Naive B cell (primary cell): ENCODE data around the gene CNDP2. TPM values are rescaled to one million over a fixed set of nuclear protein-coding genes. Genes with fewer than 3 reads are reported as not detected.
"Not testable (repeated sequence)": the region's sequence is repeated elsewhere in the genome, so short reads cannot be mapped to it uniquely, and the experiment has no call there.

Experiments
- ATAC-seq, 2 donors: fragments of 150-1000 bp; cut with Tn5 transposase; 2 replicates each; pipeline ENCODE4 v1.10.0; 2021; ENCODE audit warnings: low read depth in 2 of 2, mild to moderate bottlenecking in 2 of 2, moderate library complexity in 2 of 2
- DNase-seq: peaks from one replicate; pipeline ENCODE4 v3.0.0; 2022
- H3K27ac Mint-ChIP-seq, 6 donors: one replicate each; pipeline ENCODE4 v1.8.0; 2020 to 2022; ENCODE audit warnings: mild to moderate bottlenecking in 6 of 6, mixed read lengths in 6 of 6, moderate library complexity in 5 of 6, inconsistent platforms in 2 of 6
- H3K27me3 Mint-ChIP-seq, 3 donors: one replicate each; pipeline ENCODE4 v1.8.0; 2021 to 2022; ENCODE audit warnings: mixed read lengths in 3 of 3, mild to moderate bottlenecking in 1 of 3
- H3K36me3 Mint-ChIP-seq, 2 donors: one replicate each; pipeline ENCODE4 v1.8.0; 2020 to 2022; ENCODE audit warnings: mixed read lengths in 2 of 2, inconsistent platforms in 1 of 2, mild to moderate bottlenecking in 1 of 2
- H3K4me1 Mint-ChIP-seq, 3 donors: one replicate each; pipeline ENCODE4 v1.8.0; 2020 to 2022; ENCODE audit warnings: mixed read lengths in 3 of 3, inconsistent platforms in 1 of 3, mild to moderate bottlenecking in 1 of 3, moderate library complexity in 1 of 3
- H3K4me3 Mint-ChIP-seq, 8 donors: one replicate each; pipeline ENCODE4 v1.8.0; 2020 to 2022; ENCODE audit warnings: mild to moderate bottlenecking in 8 of 8, mixed read lengths in 8 of 8, moderate library complexity in 8 of 8, inconsistent platforms in 2 of 8
- H3K9me3 Mint-ChIP-seq, 7 donors: one replicate each; pipeline ENCODE4 v1.8.0; 2020 to 2022; ENCODE audit warnings: mixed read lengths in 7 of 7, mild to moderate bottlenecking in 5 of 7, inconsistent platforms in 2 of 7, moderate library complexity in 1 of 7
- polyA plus RNA-seq, 6 donors: library from polyadenylated mRNA; unstranded; fragments of 300-500 nt; fragmentation: Illumina TruSeq; gene quantifications; one replicate each; pipeline ENCODE4 v1.2.3, GENCODE V29; 2021; ENCODE audit warnings: low read depth in 6 of 6

Gene CNDP2
- polyA plus RNA-seq, 6 donors from 2014 or later, result 114 to 283 (median 207) TPM

DNA sequence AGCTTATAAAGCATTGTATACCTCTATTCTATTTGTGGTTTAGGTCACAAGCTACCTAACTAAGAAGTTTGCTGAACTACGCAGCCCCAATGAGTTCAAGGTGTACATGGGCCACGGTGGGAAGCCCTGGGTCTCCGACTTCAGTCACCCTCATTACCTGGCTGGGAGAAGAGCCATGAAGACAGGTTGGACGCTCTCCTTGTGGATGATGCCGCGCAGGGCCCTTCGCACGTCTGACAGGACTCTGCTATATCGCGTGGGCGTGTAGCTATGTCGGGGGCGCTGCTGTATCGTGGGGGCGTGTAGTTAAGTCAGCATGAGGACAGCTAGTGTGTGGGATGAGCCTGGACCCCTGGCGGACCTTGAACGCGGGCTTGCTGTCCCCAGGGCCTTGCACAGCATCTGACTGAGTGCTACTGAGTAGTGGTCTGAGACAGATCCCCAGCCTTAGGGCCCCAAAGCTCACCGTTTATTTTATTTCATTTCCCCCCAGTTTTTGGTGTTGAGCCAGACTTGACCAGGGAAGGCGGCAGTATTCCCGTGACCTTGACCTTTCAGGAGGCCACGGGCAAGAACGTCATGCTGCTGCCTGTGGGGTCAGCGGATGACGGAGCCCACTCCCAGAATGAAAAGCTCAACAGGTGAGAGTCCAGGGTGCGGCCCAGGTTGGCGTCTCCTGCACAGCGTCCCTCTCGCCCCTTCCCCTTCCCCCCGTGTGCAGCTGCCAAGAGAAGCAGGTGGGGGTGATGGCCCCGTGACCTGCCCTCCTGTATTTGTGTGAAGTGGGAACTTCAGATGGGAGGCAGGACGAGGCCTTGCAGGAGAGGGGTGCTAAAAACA lies 22.5 kb downstream of the CNDP2 start:
- H3K36me3 Mint-ChIP-seq, result peaks cover 37 to 40% of the 10 kb centered on the region in 2 donors
- peaks cover 0 to 7% (median 6%) of the 10 kb centered on the region in 3 donors for H3K4me1 Mint-ChIP-seq
- no peak overlapping the region for H3K4me3 Mint-ChIP-seq
- no peak for ATAC-seq
- no peaks in the 10 kb centered on the region for H3K9me3 Mint-ChIP-seq
- H3K27ac Mint-ChIP-seq, result peak overlapping the region in 1 of 6 donors; percentile 64
- H3K27me3 Mint-ChIP-seq, result no peaks in the 10 kb centered on the region
- no peak for DNase-seq

DNA sequence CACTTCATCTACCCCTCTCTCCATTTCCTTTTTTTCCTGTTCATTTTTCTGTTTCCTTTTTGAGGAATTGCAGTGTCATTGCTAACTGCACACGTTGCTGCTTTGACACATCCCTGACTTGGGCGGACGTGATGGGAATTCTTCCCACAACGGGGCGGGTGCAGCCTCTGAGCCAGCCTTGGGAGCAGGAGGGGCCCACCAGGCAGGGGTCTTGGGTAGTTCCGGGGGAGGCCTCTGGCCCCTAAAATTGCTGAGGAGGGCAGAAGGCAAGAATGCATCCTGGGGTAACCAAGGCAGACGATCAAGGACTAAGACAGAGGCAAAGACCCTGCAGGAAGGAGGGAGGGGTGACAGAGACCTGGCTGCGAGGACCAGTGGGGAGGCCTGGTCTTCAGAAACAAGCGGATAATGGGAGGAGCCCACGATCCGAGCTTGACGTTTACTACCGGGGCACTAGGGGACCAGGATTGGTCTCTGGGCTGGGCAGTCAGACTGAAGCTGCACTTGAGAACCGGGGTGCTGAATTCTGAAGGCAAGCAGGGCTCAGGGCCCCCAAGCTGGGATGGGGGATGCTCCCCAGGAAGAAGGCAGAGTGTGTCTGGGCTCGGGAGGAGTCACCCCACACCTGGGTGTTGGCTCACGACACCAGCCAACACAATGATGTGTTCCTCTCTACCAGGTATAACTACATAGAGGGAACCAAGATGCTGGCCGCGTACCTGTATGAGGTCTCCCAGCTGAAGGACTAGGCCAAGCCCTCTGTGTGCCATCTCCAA lies 23.3 kb downstream of the CNDP2 start:
- H3K4me3 Mint-ChIP-seq, result no peak overlapping the region
- H3K9me3 Mint-ChIP-seq, result no peaks in the 10 kb centered on the region
- peaks cover 0 to 13% (median 11%) of the 10 kb centered on the region in 3 donors for H3K4me1 Mint-ChIP-seq
- ATAC-seq (no peak), DNase-seq (no peak)
- peaks cover 37 to 40% of the 10 kb centered on the region in 2 donors for H3K36me3 Mint-ChIP-seq
- H3K27me3 Mint-ChIP-seq, result no peaks in the 10 kb centered on the region
- peak overlapping the region in 3 of 6 donors; percentile 3 to 84 (median 66) for H3K27ac Mint-ChIP-seq

DNA sequence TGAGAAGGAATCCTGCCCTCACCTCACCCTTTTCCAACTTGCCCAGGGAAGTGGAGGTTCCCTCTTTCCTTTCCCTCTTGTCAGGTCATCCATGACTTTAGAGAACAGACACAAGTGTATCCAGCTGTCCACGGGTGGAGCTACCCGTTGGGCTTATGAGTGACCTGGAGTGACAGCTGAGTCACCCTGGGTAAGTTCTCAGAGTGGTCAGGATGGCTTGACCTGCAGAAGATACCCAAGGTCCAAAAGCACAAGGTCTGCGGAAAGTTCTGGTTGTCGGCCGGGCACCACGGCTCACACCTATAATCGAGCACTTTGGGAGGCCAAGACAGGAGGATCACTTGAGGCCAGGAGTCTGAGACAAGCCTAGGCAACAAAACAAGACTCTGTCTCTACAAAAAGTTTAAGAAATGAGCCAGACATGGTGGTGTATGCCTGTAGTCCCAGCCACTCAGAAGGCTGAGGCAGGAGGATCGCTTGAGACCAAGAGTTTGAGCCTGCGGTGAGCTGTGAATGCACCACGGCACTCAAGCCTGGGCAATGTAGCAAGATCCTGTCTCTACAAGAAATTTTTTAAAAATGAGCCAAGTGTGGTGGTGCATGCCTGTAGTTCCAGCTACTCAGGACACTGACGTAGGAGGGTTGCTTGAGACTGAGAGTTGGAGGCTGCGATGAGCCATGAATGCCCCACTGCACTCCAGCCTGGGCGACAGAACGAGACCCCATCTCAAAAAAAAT lies 24.1 kb downstream of the CNDP2 start:
- no peak for ATAC-seq
- no peaks in the 10 kb centered on the region for H3K9me3 Mint-ChIP-seq
- H3K4me3 Mint-ChIP-seq, result no peak overlapping the region
- DNase-seq, result no peak
- peaks cover 37 to 40% of the 10 kb centered on the region in 2 donors for H3K36me3 Mint-ChIP-seq
- peaks cover 0 to 12% (median 8%) of the 10 kb centered on the region in 3 donors for H3K4me1 Mint-ChIP-seq
- H3K27ac Mint-ChIP-seq, result peak overlapping the region in 3 of 6 donors; percentile 30 to 62 (median 39)
- no peaks in the 10 kb centered on the region for H3K27me3 Mint-ChIP-seq

DNA sequence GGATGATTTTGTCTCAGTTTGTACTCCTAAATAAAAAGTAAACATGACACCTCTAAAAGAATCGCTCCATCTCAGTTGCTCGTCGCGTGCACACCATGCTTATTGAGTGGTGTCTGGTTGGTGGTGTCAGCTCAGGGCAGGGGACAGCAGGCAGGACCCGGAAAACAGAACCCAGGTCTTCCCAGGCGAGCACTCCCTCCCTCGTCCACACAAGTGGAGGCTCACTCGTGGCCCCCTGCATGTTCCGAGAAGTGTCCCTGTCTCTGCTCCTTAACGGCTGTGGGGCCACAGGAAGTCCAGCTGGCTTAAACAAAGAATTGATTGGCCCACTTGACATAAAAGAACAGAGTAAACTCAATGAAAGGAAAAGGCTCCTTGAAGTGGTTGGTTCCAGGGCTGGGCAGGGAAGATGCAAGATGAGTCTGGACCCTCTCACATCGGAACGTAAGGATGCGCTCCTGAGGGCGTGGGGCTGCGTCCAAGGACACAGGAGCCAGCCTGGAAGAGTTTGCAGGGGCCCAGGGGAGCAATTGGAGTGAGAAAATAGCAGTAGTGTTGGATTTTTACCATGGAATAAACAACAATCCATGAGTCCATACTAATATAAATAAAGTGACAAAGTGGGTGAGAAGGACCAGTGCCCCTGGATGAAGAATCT lies 25.0 kb downstream of the CNDP2 start:
- Mint-ChIP-seq H3K27me3 (no peaks in the 10 kb centered on the region), H3K9me3 (no peaks in the 10 kb centered on the region), H3K27ac (peak overlapping the region in 1 of 6 donors; percentile 75), H3K4me3 (no peak overlapping the region), H3K36me3 (peaks cover 37 to 40% of the 10 kb centered on the region in 2 donors), H3K4me1 (peaks cover 0 to 12% (median 8%) of the 10 kb centered on the region in 3 donors)
- DNase-seq (no peak), ATAC-seq (no peak)

DNA sequence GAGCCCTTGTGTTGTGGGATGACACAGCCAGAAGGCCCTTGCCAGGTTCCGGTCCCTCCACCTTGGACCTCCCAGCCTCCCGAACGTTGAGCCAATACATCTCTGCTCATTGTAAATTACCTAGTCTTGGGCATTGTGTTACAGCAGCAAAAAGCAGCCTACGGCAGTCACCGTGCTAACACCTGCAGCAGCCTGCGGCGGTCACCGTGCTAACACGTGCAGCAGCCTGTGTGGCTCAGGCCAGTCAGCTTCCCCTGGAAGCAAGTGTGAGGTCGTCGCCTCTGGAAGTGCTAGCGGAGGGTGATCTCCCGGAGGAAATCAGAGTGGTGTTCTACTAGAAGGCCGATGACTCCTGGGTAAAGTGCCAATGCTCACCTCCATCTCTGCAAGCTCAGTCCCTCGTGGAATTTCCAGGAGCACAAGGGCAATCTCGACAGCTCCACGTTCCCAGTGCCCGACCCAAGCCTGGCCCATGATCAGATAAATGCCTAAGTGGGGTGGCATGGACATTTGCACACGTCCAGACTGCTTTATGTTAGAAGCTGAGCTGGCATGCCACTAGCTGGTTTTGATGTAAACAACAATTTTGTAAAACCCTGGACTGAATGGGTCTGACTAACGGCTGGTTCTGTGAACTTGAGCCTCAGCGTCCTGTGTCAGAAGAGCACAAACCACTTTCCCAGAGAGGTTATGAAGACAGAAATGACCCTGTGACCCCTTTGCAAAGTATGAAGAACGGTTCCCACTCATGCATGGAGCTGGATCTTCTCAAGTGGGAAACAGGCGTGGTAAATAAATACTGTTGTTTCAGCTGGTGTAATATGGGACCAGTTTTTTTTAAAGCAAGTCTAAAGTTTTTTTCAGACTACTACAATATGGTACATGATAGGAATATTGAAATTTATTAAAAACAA lies 26.7 kb downstream of the CNDP2 start:
- Mint-ChIP-seq H3K4me3 (peak overlapping the region in 1 of 8 donors; percentile 47), H3K4me1 (peaks cover 0 to 12% (median 8%) of the 10 kb centered on the region in 3 donors), H3K9me3 (no peaks in the 10 kb centered on the region), H3K27me3 (no peaks in the 10 kb centered on the region), H3K27ac (peak overlapping the region in 1 of 6 donors; percentile 93), H3K36me3 (peaks cover 33% of the 10 kb centered on the region in 2 donors)
- no peak for DNase-seq
- ATAC-seq, result no peak

DNA sequence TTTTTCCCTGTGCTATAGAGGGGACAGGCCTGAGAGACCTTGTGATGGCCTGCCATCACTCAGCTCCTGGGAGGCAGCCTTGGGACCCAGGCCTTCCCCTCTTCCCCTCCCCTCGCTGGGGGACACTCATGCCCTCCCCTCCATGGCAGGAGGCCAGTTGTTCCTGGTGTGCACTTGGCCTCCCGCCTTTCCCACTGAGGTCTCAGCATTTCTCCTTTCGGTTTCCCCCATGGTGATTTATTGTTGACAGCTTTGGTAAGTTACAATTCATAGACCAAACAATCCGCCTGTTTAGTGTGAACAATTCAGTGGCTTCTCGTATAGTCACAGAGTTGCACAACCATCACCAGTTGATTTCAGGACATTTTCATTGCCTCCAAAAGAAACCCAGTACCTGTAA lies 27.9 kb downstream of the CNDP2 start:
- Mint-ChIP-seq H3K36me3 (peaks cover 23 to 28% of the 10 kb centered on the region in 2 donors), H3K9me3 (no peaks in the 10 kb centered on the region), H3K27me3 (no peaks in the 10 kb centered on the region), H3K4me1 (peaks cover 0 to 12% (median 8%) of the 10 kb centered on the region in 3 donors), H3K27ac (peak overlapping the region in 2 of 6 donors; percentile 43 to 77), H3K4me3 (no peak overlapping the region)
- no peak for ATAC-seq
- DNase-seq, result no peak

DNA sequence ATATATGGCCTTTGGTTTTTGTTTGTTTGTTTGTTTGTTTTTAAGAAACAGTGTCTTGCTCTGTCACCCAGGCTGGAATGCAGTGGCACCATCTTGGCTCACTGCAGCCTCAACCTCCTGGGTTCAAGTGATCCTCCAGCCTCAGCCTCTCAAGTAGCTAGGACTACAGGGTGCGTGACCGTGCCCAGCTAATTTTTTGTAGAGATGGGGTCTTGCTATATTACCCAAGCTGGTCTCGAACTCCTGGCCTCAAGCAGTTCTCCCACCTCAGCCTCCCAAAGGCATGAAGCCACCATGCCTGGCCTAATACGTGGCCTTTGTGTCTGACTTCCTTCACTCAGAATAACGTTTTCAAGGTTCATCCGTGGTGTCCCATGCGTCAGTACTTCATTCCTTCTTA lies 28.8 kb downstream of the CNDP2 start:
- not testable (repeated sequence) for H3K9me3 Mint-ChIP-seq, DNase-seq, ATAC-seq, H3K4me3 Mint-ChIP-seq, H3K27me3 Mint-ChIP-seq
- Mint-ChIP-seq H3K27ac (peak overlapping the region in 1 of 6 donors; percentile 71), H3K4me1 (peaks cover 0 to 12% (median 8%) of the 10 kb centered on the region in 3 donors), H3K36me3 (peaks cover 20 to 23% of the 10 kb centered on the region in 2 donors)

DNA sequence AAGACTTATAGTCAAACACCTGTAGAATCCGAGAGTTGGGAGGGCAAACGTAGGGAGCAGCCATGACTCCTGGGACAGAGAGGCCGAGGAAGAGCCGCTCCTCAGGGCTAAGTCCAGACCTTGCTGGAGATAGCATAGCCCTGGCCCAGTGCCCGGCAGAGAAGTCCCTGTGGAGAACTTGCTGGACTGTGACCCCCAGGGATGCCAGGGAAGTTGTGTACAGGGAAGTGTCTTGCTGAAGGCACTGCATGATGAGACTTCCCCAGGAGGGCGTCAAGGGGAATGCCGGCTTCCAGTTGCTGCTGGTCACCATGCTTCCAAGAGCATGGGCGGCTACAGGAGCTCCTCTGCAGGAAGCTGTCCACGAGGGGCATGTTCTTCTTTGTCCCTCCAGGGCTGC lies 29.6 kb downstream of the CNDP2 start:
- H3K36me3 Mint-ChIP-seq, result peaks cover 12 to 23% of the 10 kb centered on the region in 2 donors
- H3K4me3 Mint-ChIP-seq, result peak overlapping the region in 1 of 8 donors; percentile 15
- peak overlapping the region in 1 of 6 donors; percentile 56 for H3K27ac Mint-ChIP-seq
- DNase-seq (no peak), ATAC-seq (no peak)
- no peaks in the 10 kb centered on the region for H3K9me3 Mint-ChIP-seq
- peaks cover 0 to 12% (median 8%) of the 10 kb centered on the region in 3 donors for H3K4me1 Mint-ChIP-seq
- H3K27me3 Mint-ChIP-seq, result peaks cover 0 to 7% (median 0%) of the 10 kb centered on the region in 3 donors

DNA sequence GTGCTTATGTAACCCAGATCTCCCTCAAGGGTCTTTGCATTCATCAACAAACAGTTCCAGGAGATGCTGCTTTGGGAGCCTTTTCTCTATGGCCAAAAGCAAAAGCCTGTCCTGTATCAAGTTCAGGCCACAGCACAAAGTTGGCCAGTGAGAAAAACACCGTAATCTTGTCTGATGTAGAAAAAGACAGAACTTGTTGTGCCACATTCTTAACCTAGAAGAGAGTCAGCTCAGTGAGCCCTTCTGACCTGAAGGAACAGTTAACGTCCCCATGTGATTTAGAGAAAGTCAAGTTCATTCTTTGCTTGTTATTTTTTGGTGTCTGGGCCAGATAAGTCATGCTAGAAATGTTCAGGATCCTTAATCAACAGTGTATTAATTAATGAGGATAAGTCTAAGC lies 30.3 kb downstream of the CNDP2 start:
- Mint-ChIP-seq H3K4me1 (peaks cover 0 to 8% (median 4%) of the 10 kb centered on the region in 3 donors), H3K9me3 (no peaks in the 10 kb centered on the region), H3K36me3 (peaks cover 4 to 15% of the 10 kb centered on the region in 2 donors), H3K27me3 (peaks cover 0 to 7% (median 0%) of the 10 kb centered on the region in 3 donors), H3K27ac (peak overlapping the region in 1 of 6 donors; percentile 84), H3K4me3 (no peak overlapping the region)
- ATAC-seq (no peak), DNase-seq (no peak)

DNA sequence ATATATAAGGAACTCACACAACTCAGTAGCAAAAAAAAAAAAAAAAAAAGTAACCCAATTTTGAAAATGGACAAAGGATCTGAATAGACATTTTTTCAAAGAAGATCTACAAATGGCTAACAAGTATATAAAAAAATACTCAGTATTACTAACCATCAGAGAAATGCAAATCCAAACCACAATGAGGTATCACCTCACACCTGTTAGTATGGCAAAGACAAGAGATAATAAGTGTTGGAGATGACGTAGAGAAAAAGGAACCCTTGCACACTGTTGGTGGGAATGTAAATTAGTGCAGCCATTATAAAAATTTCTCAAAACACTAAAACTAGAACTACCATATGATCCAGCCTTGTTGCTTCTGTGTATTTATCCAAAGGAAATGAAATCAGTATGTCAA lies 32.3 kb downstream of the CNDP2 start:
- ATAC-seq (peak in 1 of 2 donors; percentile 32), DNase-seq (no peak)
- H3K36me3 Mint-ChIP-seq, result no peaks in the 10 kb centered on the region
- no peak overlapping the region for H3K27ac Mint-ChIP-seq
- H3K4me3 Mint-ChIP-seq, result no peak overlapping the region
- H3K4me1 Mint-ChIP-seq, result peaks cover 0 to 8% (median 4%) of the 10 kb centered on the region in 3 donors
- H3K9me3 Mint-ChIP-seq, result no peaks in the 10 kb centered on the region
- H3K27me3 Mint-ChIP-seq, result peaks cover 0 to 7% (median 5%) of the 10 kb centered on the region in 3 donors

DNA sequence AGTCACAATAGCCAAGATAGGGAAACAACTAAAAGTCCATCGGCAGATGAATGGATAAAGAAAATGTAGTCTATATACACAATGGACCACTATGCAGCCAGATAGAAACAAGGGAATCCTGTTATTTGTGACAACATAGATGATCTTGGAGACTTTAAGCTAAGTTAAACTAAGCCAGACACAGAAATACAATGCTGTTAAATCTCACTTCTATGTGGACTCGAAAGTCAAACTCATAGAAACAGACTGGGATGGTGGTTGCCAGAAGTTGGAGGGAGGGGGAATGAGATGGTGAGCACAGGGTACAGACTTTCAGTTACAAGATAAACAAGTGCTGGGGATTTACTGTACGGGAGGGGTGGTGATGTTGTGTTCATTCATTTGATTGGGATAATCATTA lies 32.8 kb downstream of the CNDP2 start:
- Mint-ChIP-seq H3K4me3 (no peak overlapping the region), H3K9me3 (no peaks in the 10 kb centered on the region), H3K4me1 (peaks cover 0 to 8% (median 4%) of the 10 kb centered on the region in 3 donors), H3K36me3 (no peaks in the 10 kb centered on the region), H3K27me3 (peaks cover 0 to 7% (median 5%) of the 10 kb centered on the region in 3 donors), H3K27ac (no peak overlapping the region)
- DNase-seq (no peak), ATAC-seq (no peak)

DNA sequence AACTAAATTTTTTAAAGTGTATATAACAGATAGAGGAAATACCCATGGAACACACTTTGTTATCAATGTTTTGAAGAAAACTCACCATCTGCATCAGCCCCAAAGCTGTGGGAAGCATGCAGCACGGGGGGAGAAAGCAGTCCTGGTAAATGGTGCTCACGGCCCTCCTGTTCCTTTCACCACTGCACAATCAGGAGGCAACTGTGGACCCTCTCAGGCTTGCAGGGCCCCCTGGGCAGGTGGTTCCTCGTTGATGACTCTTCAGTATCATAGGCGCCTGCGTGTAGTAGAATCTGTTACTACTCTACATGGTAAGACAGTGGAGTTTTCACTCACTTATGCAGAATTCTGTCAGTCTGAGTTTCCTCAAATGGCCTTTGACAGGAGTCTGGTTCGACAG lies 33.2 kb downstream of the CNDP2 start:
- H3K27me3 Mint-ChIP-seq, result peaks cover 0 to 7% (median 5%) of the 10 kb centered on the region in 3 donors
- no peaks in the 10 kb centered on the region for H3K36me3 Mint-ChIP-seq
- H3K4me3 Mint-ChIP-seq, result no peak overlapping the region
- ATAC-seq, result no peak
- no peaks in the 10 kb centered on the region for H3K9me3 Mint-ChIP-seq
- DNase-seq, result no peak
- no peak overlapping the region for H3K27ac Mint-ChIP-seq
- peaks cover 0 to 3% (median 2%) of the 10 kb centered on the region in 3 donors for H3K4me1 Mint-ChIP-seq
